HG03575 (cell line): Measurements from ENCODE around the gene DAB1.

ENCODE experiments used
- ATAC-seq: cut with Tn5 transposase; IDR thresholded peaks from one replicate; pipeline ENCODE4 v1.9.1; 2021; ENCODE audit not compliant: unreplicated experiment, insufficient number of reproducible peaks, low FRiP score; ENCODE audit errors: extremely low read depth

DAB1 gene

DNA sequence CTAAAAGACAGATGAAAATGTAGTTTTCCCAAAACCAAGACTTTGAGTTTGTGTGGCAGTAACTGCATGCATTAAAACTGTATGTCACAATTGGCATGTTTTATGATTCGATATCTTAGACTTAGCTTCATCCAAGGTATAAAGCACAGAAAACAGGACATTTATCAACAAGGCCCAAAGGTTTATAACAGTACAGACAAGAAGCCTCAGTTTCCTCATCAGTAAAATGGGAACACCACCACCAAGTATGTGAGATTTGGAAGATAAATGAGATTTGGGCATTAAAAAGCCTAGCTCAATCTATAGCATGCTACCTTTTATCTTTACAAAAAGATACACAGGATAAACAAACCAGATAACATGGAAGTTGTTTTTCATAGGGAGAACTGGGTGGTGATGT lies 128.5 kb downstream of the DAB1 start:
- no peak for ATAC-seq

DNA sequence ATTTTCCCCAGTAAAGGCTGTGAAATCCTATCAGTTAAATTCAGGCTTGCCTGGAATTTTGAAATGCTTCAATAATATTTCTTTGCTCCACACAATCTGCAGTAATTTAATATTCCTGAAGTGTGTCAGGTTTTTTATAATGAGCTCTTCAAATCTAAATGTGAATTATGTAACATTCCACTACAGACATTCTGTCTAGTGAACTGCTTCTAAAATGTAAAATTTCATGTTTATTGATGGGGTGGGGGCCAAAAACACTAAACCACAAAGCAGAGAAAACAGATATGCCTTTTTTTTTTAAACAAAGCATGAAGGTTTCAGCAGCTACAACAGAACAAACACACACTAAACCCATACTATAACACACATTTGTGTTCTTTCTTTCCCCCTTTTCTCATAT lies 129.7 kb downstream of the DAB1 start:
- no peak for ATAC-seq

DNA sequence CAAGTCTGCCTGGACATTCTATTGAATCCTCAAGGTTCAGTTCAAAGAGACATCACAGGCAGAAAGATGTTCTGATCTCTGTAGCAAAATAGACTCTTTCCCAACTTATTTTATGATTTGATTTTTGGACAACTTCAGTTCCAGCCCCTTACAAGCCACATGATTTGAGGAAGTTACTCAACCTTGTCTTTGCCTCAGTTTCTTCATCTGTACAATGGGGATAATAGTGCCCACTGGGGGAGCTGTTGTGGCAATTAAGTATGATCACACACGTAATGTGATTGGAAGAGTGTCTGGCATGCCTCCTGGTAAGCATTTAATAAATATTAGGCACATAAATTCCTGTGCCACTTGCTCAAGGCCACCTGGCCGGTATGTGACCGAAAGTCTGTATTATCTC lies 130.6 kb downstream of the DAB1 start:
- ATAC-seq, result no peak

DNA sequence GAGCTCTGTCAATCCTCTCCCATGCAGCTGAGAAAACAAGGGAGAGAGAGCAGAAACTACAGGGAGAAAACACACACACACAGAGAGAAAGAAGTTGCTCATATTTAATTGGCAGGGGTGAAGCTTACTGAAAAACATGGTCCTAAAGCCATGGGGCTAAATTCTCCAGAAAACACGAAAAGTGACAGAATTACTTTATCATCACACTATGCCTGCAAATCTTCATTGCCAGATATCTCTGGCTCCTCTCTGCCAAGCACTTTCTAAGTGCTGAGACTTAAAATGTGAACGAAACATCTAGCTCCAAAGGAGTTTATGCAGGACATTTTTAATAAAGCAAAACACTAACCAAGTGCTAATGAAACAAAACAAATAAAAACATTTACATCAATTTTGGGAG lies 134.1 kb downstream of the DAB1 start:
- ATAC-seq, result no peak

GRCh38 chr1:57285992-57286391 lies 137.9 kb downstream of the DAB1 start:
- no peak for ATAC-seq

DNA sequence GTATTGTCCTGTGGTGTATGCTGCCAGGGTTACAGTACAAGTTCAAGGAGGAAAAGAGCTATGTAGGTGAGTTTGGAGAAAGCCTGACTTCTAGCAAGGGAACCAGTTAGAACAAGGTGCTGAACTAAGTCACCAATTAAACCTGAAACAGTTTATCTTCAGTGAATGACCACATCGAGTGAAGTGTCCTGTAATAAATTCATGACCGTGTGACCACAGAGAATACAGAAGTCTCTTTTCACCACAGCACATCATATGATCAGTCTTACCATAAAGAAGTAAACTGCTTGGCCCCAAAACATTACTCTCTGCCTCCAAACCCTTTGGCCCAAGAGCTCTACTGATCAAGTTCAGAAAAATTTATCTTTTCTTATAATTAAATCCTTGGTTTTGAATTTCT lies 141.4 kb downstream of the DAB1 start:
- no peak for ATAC-seq

- ATAC-seq, result no peak
Measured at GRCh38 chr1:57281324-57281723, 142.5 kb downstream of the DAB1 start.

- ATAC-seq, result no peak
Measured at GRCh38 chr1:57279909-57280666, 143.8 kb downstream of the DAB1 start.

DNA sequence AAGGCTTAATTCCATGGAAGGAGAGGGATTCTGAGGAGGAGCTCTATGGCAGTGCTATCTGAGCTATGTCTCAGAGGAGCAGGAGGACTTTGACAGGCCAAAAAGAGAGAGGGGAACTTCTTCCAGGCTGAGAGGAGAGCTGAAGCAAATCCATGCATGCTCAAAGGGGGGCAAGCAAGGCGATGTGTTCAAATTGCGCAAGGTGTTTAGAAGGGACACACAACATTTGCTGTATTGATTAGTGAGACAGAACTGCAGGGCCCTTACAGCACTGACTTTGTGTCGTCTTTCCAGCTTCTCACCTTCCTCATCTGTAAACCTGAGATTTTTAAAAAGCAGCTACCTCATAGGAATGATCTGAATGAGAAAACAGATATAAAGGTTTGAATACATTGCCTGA lies 145.3 kb downstream of the DAB1 start:
- ATAC-seq, result no peak

DNA sequence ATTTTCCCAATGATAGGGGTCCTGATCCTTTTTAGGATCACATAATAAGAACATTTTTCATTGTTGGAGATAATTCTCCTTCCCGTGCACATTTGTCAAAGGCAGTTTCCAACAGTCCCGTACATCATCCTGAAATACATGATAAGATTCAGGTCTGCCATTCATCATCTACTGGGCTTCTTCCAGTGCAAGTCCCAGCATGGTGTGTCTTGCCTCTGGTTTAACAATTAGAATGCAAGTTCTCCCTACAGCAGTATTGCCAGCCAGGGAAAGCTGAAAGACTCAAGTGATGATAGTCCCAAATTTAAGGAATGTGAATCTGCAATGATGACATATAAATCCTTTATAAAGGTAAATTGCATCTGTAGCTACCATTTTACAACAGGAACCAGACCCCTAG lies 146.2 kb downstream of the DAB1 start:
- no peak for ATAC-seq

DNA sequence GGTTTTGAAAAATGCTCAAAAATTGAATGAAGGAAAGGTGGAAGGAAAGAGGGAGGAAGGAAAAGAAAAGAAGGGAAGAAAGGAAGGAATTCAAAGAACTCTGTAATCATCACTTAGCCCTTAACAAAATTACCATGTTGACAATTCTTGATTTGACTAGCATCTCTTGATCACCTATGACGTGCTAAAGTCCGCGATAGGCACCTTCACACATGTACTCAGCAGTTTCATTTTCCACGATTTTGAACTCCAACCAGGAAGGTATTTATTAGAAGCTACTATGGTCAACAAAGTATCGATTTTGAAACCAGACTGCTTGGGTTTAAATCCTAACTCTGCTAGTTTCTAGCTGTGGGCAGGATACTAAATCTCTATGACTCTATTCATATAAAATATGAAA lies 146.9 kb downstream of the DAB1 start:
- no peak for ATAC-seq

DNA sequence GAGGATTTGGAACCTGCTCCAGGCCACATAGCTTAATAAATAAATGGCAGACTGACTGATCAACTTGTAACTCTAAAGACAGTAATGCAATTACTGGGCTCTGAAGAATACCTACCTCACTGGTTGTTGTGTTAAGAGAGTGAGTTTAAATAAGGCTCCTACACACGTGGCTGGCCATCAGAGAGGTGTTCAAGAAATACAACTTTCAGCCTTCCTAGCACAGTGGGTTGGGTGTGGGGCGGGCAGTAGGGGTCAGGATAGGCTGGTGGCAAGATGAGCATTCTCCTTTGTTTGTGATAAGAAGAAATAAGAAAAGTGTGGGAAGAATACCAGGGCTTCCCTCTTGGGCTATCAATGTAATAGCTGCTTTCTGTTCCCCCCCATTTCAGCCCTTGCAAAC lies 151.3 kb downstream of the DAB1 start:
- ATAC-seq, result no peak

DNA sequence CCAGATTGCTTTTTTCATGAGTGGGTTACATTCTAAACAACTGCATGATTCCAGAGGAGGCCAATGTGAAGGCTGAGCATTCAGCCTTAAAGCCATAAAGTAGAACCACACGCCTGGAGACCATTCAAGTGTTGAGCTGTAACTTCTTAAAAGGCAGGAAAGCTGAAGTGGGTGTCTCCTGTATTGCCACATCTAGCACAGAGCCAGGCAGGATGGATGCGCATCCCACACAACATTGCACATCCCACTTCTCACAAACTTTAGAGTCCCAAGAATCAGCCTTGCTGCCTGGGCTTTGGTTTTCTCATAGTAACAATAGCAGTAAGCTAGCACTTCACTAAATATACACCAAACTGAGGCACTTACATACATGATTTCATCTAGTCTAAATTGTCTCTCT lies 151.7 kb downstream of the DAB1 start:
- no peak for ATAC-seq

DNA sequence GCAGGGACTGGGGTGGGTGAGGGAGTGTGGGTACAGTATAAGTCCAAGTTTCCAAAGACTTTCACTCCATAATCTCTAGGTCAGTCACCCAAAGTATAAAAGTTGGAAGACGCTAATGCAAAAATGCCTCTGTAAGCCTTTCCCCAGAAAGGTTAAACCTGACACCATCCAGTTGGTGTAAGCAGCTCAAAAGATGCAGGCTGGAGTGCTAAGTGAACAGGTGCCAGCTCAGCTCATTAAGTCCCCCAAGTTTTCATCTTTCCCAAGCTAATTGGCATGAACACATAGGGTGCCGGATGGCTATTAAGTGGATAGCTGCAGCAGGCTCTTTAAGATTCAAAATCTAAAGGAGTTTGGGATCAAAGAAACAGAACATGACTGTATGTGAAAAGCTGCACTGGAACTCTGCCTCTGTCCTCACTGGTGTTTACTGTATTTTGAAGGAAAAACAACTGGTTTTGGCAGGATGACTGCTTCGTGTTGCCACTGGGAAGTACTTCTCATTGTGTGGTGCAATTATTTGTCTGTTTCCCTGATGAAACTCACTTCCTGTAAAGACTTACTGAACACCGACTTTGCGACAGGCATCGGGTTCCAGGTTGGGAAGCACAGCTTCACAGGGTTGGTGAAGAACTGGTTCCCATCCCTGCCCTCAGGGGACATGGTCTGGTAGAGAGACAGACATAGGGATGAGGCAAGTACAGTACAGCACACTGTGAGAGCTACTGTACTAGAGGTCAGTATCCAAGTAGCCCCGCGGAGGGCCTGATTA lies 152.7 kb downstream of the DAB1 start:
- no peak for ATAC-seq

GRCh38 chr1:57269630-57270225 lies 154.1 kb downstream of the DAB1 start:
- no peak for ATAC-seq

DNA sequence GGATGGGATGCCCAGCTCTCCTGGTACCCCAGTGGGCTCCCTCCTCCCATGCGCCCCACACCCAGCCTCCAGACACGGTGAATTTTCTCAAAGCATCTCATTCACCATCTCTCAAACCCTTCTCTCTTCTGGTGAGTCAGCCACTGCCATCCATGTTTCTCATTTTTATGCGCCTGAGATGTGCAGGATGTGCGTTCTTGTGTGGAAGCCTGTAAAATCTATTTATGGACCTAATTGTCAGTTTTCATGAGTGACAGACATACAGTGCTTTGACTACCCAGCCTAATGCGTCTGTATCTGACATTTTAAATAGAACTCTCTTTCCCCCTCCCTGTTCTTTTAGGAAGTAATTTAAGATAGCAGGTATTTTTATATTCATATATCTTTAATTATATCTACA lies 158.8 kb downstream of the DAB1 start:
- ATAC-seq, result no peak

DNA sequence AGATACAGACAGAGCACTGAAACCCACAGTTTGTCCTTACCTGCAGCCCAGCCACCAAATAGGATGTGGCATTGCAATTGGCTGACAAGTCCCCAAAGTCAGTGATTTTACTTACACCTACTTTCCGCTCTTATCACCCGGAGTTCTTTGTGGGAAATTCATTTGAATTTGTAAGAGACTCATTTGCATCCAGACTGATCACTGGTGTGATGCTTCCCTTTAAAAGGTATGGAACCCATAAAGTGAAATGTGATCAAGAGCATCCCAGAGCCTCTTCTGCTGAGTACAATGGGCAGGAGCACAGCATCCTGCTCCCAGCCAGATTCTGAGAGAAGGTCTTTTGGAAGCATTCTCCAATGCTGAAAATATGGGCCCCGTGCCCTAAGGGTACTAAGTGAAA lies 161.4 kb downstream of the DAB1 start:
- ATAC-seq, result no peak

- ATAC-seq, result no peak
Measured at GRCh38 chr1:57258557-57259325, 165.1 kb downstream of the DAB1 start.

DNA sequence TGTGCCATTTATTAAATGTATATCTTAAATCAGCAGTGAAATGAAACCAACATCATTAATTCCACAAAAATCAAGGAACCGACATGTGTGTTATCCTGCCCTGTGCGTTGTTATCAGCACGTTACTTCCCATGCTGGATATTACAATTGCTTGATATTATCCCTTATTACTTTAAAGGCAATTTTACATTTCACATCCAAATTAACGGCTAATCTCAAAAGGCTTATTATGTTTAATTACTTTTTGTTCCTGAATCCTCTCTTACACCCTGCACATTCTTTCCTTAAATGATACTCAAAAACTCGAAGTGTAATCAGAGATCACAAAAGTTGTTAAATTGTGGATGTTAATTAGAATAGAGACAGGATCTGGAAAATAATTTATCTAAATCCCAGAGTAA lies 167.9 kb downstream of the DAB1 start:
- ATAC-seq, result no peak

DNA sequence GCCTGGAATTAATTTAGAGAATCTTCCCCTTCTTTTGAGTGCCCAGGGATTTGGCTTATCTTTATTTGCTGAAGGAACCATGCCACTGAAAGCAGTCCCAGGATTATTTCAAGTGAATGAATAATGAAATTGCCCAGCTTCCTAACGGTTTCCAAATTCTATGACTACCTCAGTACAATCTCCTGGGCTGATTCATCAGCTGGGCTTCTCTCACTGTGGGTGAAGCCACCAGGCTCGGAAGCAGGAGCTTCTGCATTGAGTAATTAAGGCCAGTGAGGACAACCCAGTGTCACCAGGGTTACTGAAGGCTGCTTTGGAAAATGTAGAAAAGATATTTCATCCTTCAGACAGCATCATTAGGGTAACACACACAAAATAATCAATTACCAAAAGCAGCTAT lies 169.8 kb downstream of the DAB1 start:
- no peak for ATAC-seq
